Activated CD8-positive, alpha-beta T cell treated with anti-CD3 and anti-CD28 coated beads, Interleukin-2, amount 10 ng/mL, durations not matched to agents 7 days and 5 days (primary cell): Measurements from ENCODE around the gene PKP2. TPM values are rescaled to one million over a fixed set of nuclear protein-coding genes. Genes with fewer than 3 reads are reported as not detected.
"Not testable (repeated sequence)": the region's sequence is repeated elsewhere in the genome, so short reads cannot be mapped to it uniquely, and the experiment has no call there.

Experiments used
- ATAC-seq: fragments of 150-1000 bp; cut with Tn5 transposase; one replicate; pipeline ENCODE4 v1.10.0; 2021; ENCODE audit warnings: moderate library complexity
- CTCF ChIA-PET: fragments of 350-600 bp; sonication (Branson Sonifier 250); formaldehyde crosslinking; loops from one replicate; lab custom pipeline; 2021; ENCODE audit warnings: antibody characterized with exemption; lab: Charles Lee
- POLR2A ChIA-PET: fragments of 350-600 bp; sonication (Branson Sonifier 250); formaldehyde crosslinking; loops from one replicate; lab custom pipeline; 2021; ENCODE audit warnings: antibody characterized with exemption; lab: Charles Lee
- DNase-seq: peaks from one replicate; pipeline ENCODE4 v3.0.0-alpha.2; 2020
- H3K27ac Mint-ChIP-seq: one replicate; pipeline ENCODE4 v1.8.0; 2021; ENCODE audit warnings: mild to moderate bottlenecking, mixed read lengths
- H3K27me3 Mint-ChIP-seq: one replicate; pipeline ENCODE4 v1.8.0; 2021; ENCODE audit warnings: low read depth, mixed read lengths
- H3K36me3 Mint-ChIP-seq: one replicate; pipeline ENCODE4 v1.8.0; 2021; ENCODE audit warnings: low read depth, mixed read lengths
- H3K4me1 Mint-ChIP-seq: one replicate; pipeline ENCODE4 v1.8.0; 2021; ENCODE audit warnings: low read depth, mixed read lengths
- H3K4me3 Mint-ChIP-seq: one replicate; pipeline ENCODE4 v1.8.0; 2021; ENCODE audit warnings: mild to moderate bottlenecking, mixed read lengths
- H3K9me3 Mint-ChIP-seq: one replicate; pipeline ENCODE4 v1.8.0; 2022; ENCODE audit warnings: mixed read lengths; ENCODE audit not compliant: insufficient read depth
- total RNA-seq, 2 experiments: library from RNA; stranded (reverse); gene quantifications; one replicate each; pipeline ENCODE4 v1.2.3, GENCODE V29; 2021

Gene PKP2
- total RNA-seq, 2 experiments from 2014 or later, result not detected

- CTCF ChIA-PET, result no interaction called here
- H3K36me3 Mint-ChIP-seq, result no peaks in the 10 kb centered on the region
- no peak overlapping the region for H3K4me3 Mint-ChIP-seq
- H3K4me1 Mint-ChIP-seq, result peaks cover 11% of the 10 kb centered on the region
- DNase-seq (no peak), ATAC-seq (no peak)
- H3K9me3 Mint-ChIP-seq, result no peaks in the 10 kb centered on the region
- H3K27me3 Mint-ChIP-seq, result peaks cover 35% of the 10 kb centered on the region
- no peak overlapping the region for H3K27ac Mint-ChIP-seq
- POLR2A ChIA-PET, result no interaction called here
These were observed 3.5 kb downstream of the PKP2 start for GRCh38 chr12:32893043-32893442.

GRCh38 chr12:32892369-32892768, 4.2 kb downstream of the PKP2 start:
- Mint-ChIP-seq H3K27me3 (peaks cover 28% of the 10 kb centered on the region), H3K4me1 (peaks cover 10% of the 10 kb centered on the region)
- H3K27ac Mint-ChIP-seq, POLR2A ChIA-PET, H3K36me3 Mint-ChIP-seq, DNase-seq, CTCF ChIA-PET, H3K4me3 Mint-ChIP-seq, ATAC-seq, H3K9me3 Mint-ChIP-seq: not testable (repeated sequence)

- Mint-ChIP-seq H3K4me3 (no peak overlapping the region), H3K4me1 (peaks cover 6% of the 10 kb centered on the region), H3K27ac (no peak overlapping the region), H3K27me3 (peaks cover 24% of the 10 kb centered on the region), H3K9me3 (no peaks in the 10 kb centered on the region), H3K36me3 (no peaks in the 10 kb centered on the region)
- POLR2A ChIA-PET, result no interaction called here
- CTCF ChIA-PET, result no interaction called here
- DNase-seq, result no peak
- no peak for ATAC-seq
These were observed 4.6 kb downstream of the PKP2 start for GRCh38 chr12:32891956-32892355.

- peaks cover 6% of the 10 kb centered on the region for H3K4me1 Mint-ChIP-seq
- no peaks in the 10 kb centered on the region for H3K9me3 Mint-ChIP-seq
- peaks cover 24% of the 10 kb centered on the region for H3K27me3 Mint-ChIP-seq
- no peak overlapping the region for H3K4me3 Mint-ChIP-seq
- H3K27ac Mint-ChIP-seq, result no peak overlapping the region
- ATAC-seq, result no peak
- H3K36me3 Mint-ChIP-seq, result no peaks in the 10 kb centered on the region
- POLR2A ChIA-PET, result no interaction called here
- DNase-seq, result no peak
- CTCF ChIA-PET, result no interaction called here
These were observed 5.1 kb downstream of the PKP2 start for GRCh38 chr12:32891526-32891925.

GRCh38 chr12:32889011-32889760, 7.4 kb downstream of the PKP2 start:
- Mint-ChIP-seq H3K27me3 (peaks cover 8% of the 10 kb centered on the region), H3K9me3 (no peaks in the 10 kb centered on the region), H3K36me3 (no peaks in the 10 kb centered on the region), H3K27ac (no peak overlapping the region), H3K4me1 (no peaks in the 10 kb centered on the region), H3K4me3 (no peak overlapping the region)
- CTCF ChIA-PET, result no interaction called here
- DNase-seq (no peak), ATAC-seq (no peak)
- POLR2A ChIA-PET, result no interaction called here

GRCh38 chr12:32887058-32887457, 9.5 kb downstream of the PKP2 start:
- DNase-seq, result no peak
- no peak for ATAC-seq
- Mint-ChIP-seq H3K27me3 (peaks cover 3% of the 10 kb centered on the region), H3K4me1 (no peaks in the 10 kb centered on the region), H3K4me3 (no peak overlapping the region), H3K36me3 (no peaks in the 10 kb centered on the region), H3K27ac (no peak overlapping the region), H3K9me3 (no peaks in the 10 kb centered on the region)
- ChIA-PET POLR2A (no interaction called here), CTCF (no interaction called here)

GRCh38 chr12:32885831-32886230, 10.7 kb downstream of the PKP2 start:
- no peak overlapping the region for H3K27ac Mint-ChIP-seq
- ATAC-seq (no peak), DNase-seq (no peak)
- no peaks in the 10 kb centered on the region for H3K36me3 Mint-ChIP-seq
- H3K4me3 Mint-ChIP-seq, result no peak overlapping the region
- H3K27me3 Mint-ChIP-seq, result no peaks in the 10 kb centered on the region
- ChIA-PET POLR2A (interaction anchor here (0.7 kb wide), 1 partner anchor 12 kb away, joined by 4 read pairs; no protein-coding TSS in a partner anchor), CTCF (no interaction called here)
- no peaks in the 10 kb centered on the region for H3K4me1 Mint-ChIP-seq
- H3K9me3 Mint-ChIP-seq, result no peaks in the 10 kb centered on the region

GRCh38 chr12:32884962-32885361, 11.6 kb downstream of the PKP2 start:
- Mint-ChIP-seq H3K4me3 (no peak overlapping the region), H3K27ac (no peak overlapping the region), H3K36me3 (no peaks in the 10 kb centered on the region), H3K4me1 (no peaks in the 10 kb centered on the region), H3K9me3 (no peaks in the 10 kb centered on the region), H3K27me3 (no peaks in the 10 kb centered on the region)
- no peak for ATAC-seq
- ChIA-PET POLR2A (no interaction called here), CTCF (no interaction called here)
- no peak for DNase-seq

GRCh38 chr12:32881702-32882101, 14.9 kb downstream of the PKP2 start:
- DNase-seq, result no peak
- Mint-ChIP-seq H3K27ac (no peak overlapping the region), H3K4me3 (no peak overlapping the region), H3K27me3 (no peaks in the 10 kb centered on the region), H3K36me3 (no peaks in the 10 kb centered on the region), H3K9me3 (no peaks in the 10 kb centered on the region), H3K4me1 (no peaks in the 10 kb centered on the region)
- ChIA-PET POLR2A (no interaction called here), CTCF (no interaction called here)
- no peak for ATAC-seq

GRCh38 chr12:32881107-32881506, 15.5 kb downstream of the PKP2 start:
- no peak for DNase-seq

GRCh38 chr12:32879066-32879465, 17.5 kb downstream of the PKP2 start:
- H3K4me3 Mint-ChIP-seq, H3K9me3 Mint-ChIP-seq, H3K4me1 Mint-ChIP-seq, H3K36me3 Mint-ChIP-seq, POLR2A ChIA-PET, DNase-seq, ATAC-seq, H3K27me3 Mint-ChIP-seq, CTCF ChIA-PET, H3K27ac Mint-ChIP-seq: not testable (repeated sequence)

More at GRCh38 chr12:32881107-32881506, 15.5 kb downstream of the PKP2 start:
- no peaks in the 10 kb centered on the region for H3K27me3 Mint-ChIP-seq
- no peak overlapping the region for H3K4me3 Mint-ChIP-seq
- ChIA-PET POLR2A (no interaction called here), CTCF (no interaction called here)
- H3K36me3 Mint-ChIP-seq, result no peaks in the 10 kb centered on the region
- ATAC-seq, result no peak
- no peaks in the 10 kb centered on the region for H3K4me1 Mint-ChIP-seq
- H3K9me3 Mint-ChIP-seq, result no peaks in the 10 kb centered on the region
- H3K27ac Mint-ChIP-seq, result no peak overlapping the region

- Mint-ChIP-seq H3K9me3 (no peaks in the 10 kb centered on the region), H3K4me3 (no peak overlapping the region), H3K27ac (no peak overlapping the region), H3K27me3 (no peaks in the 10 kb centered on the region), H3K4me1 (no peaks in the 10 kb centered on the region), H3K36me3 (no peaks in the 10 kb centered on the region)
- POLR2A ChIA-PET, result no interaction called here
- ATAC-seq (no peak), DNase-seq (no peak)
- CTCF ChIA-PET, result interaction anchor here (1.2 kb wide), 1 partner anchor 122 kb away, joined by 5 read pairs; the partner anchor contains the start of gene YARS2
These were observed 18.7 kb downstream of the PKP2 start for GRCh38 chr12:32877601-32878459.
